Measurements from ENCODE around the gene ZNF37A. TPM values are rescaled to one million over a fixed set of nuclear protein-coding genes. Genes with fewer than 3 reads are reported as not detected.
"Not testable (repeated sequence)": the region's sequence is repeated elsewhere in the genome, so short reads cannot be mapped to it uniquely, and the experiment has no call there.

The ZNF37A gene
- total and polyA plus RNA-seq, 4 donors = 4.5 to 29.0 (median 8.6) TPM

GRCh38 chr10:38146579-38147333, 52.6 kb downstream of the ZNF37A start:
- WGBS, 2 donors = 88 to 89% methylated on average over 11 of the region's 11 CpGs
- ATAC-seq (ENCODE audit: insufficient read depth, low FRiP score) = no peak

GRCh38 chr10:38147686-38148085, 53.5 kb downstream of the ZNF37A start:
- no peak overlapping the region for H3K4me3 ChIP-seq
- ATAC-seq (ENCODE audit: insufficient read depth, low FRiP score) (no peak), DNase-seq (no peak)
- H3K9ac ChIP-seq (ENCODE audit: insufficient read depth in 1 of 2, low read length in 2 of 2) = no peak overlapping the region
- no peaks in the 10 kb centered on the region for H3K4me1 ChIP-seq (ENCODE audit: control insufficient read depth in 5 of 5, insufficient read depth in 5 of 5, low read length in 5 of 5)
- 87 to 93% methylated on average over 1 of the region's 1 CpG for WGBS, 2 donors
- H3K27me3 ChIP-seq (ENCODE audit: control insufficient read depth in 3 of 3, insufficient read depth in 3 of 3, low read length in 2 of 3) = no peaks in the 10 kb centered on the region
- H3K36me3 ChIP-seq (ENCODE audit: control insufficient read depth in 4 of 4, insufficient read depth in 4 of 4, low read length in 4 of 4) = no peaks in the 10 kb centered on the region
- H3K27ac ChIP-seq (ENCODE audit: low read depth in 1 of 2, low read length in 1 of 2) = no peak overlapping the region
- peaks cover 0 to 25% (median 7%) of the 10 kb centered on the region in 4 donors for H3K9me3 ChIP-seq (ENCODE audit: control insufficient read depth in 4 of 4, insufficient read depth in 3 of 4, low read length in 3 of 4)
- TF ChIP-seq CTCF (IDR thresholded peaks at IDR 0.05; ENCODE audit: control extremely low read depth, extremely low read depth) = no peak

More at GRCh38 chr10:38146579-38147333, 52.6 kb downstream of the ZNF37A start:
- Histone ChIP-seq H3K27ac (ENCODE audit: low read depth in 1 of 2, low read length in 1 of 2) (no peak overlapping the region), H3K9me3 (ENCODE audit: control insufficient read depth in 4 of 4, insufficient read depth in 3 of 4, low read length in 3 of 4) (peaks cover 0 to 17% (median 7%) of the 10 kb centered on the region in 4 donors), H3K9ac (ENCODE audit: insufficient read depth in 1 of 2, low read length in 2 of 2) (no peak overlapping the region), H3K27me3 (ENCODE audit: control insufficient read depth in 3 of 3, insufficient read depth in 3 of 3, low read length in 2 of 3) (no peaks in the 10 kb centered on the region), H3K4me3 (no peak overlapping the region), H3K36me3 (ENCODE audit: control insufficient read depth in 4 of 4, insufficient read depth in 4 of 4, low read length in 4 of 4) (no peaks in the 10 kb centered on the region), H3K4me1 (ENCODE audit: control insufficient read depth in 5 of 5, insufficient read depth in 5 of 5, low read length in 5 of 5) (no peaks in the 10 kb centered on the region)
- DNase-seq = no peak
- no peak for TF ChIP-seq CTCF (IDR thresholded peaks at IDR 0.05; ENCODE audit: control extremely low read depth, extremely low read depth)

- peaks cover 0 to 32% (median 8%) of the 10 kb centered on the region in 4 donors for H3K9me3 ChIP-seq (ENCODE audit: control insufficient read depth in 4 of 4, insufficient read depth in 3 of 4, low read length in 3 of 4)
- H3K27ac ChIP-seq (ENCODE audit: low read depth in 1 of 2, low read length in 1 of 2); ATAC-seq (ENCODE audit: insufficient read depth, low FRiP score); H3K9ac ChIP-seq (ENCODE audit: insufficient read depth in 1 of 2, low read length in 2 of 2); H3K27me3 ChIP-seq (ENCODE audit: control insufficient read depth in 3 of 3, insufficient read depth in 3 of 3, low read length in 2 of 3); H3K4me3 ChIP-seq; H3K36me3 ChIP-seq (ENCODE audit: control insufficient read depth in 4 of 4, insufficient read depth in 4 of 4, low read length in 4 of 4); DNase-seq; H3K4me1 ChIP-seq (ENCODE audit: control insufficient read depth in 5 of 5, insufficient read depth in 5 of 5, low read length in 5 of 5): not testable (repeated sequence)
- 68 to 78% methylated on average over 5 of the region's 5 CpGs for WGBS, 2 donors
Measured at GRCh38 chr10:38150891-38151463, 56.8 kb downstream of the ZNF37A start.

- Histone ChIP-seq H3K9me3 (ENCODE audit: control insufficient read depth in 4 of 4, insufficient read depth in 3 of 4, low read length in 3 of 4) (peaks cover 0 to 29% (median 14%) of the 10 kb centered on the region in 4 donors), H3K4me3 (no peak overlapping the region), H3K27me3 (ENCODE audit: control insufficient read depth in 3 of 3, insufficient read depth in 3 of 3, low read length in 2 of 3) (no peaks in the 10 kb centered on the region), H3K27ac (ENCODE audit: low read depth in 1 of 2, low read length in 1 of 2) (no peak overlapping the region), H3K4me1 (ENCODE audit: control insufficient read depth in 5 of 5, insufficient read depth in 5 of 5, low read length in 5 of 5) (no peaks in the 10 kb centered on the region), H3K9ac (ENCODE audit: insufficient read depth in 1 of 2, low read length in 2 of 2) (no peak overlapping the region), H3K36me3 (ENCODE audit: control insufficient read depth in 4 of 4, insufficient read depth in 4 of 4, low read length in 4 of 4) (no peaks in the 10 kb centered on the region)
- DNase-seq (no peak), ATAC-seq (ENCODE audit: insufficient read depth, low FRiP score) (no peak)
- no peak for TF ChIP-seq CTCF (IDR thresholded peaks at IDR 0.05; ENCODE audit: control extremely low read depth, extremely low read depth)
- WGBS, 2 donors = 91% methylated on average over 37 of the region's 37 CpGs
Measured at GRCh38 chr10:38156416-38157269, 62.5 kb downstream of the ZNF37A start.
